WERI-Rb-1 (cell line): Measurements from ENCODE around the gene TMEM80.

Source experiments
- DNase-seq: peaks from one replicate; pipeline ENCODE4 v3.0.0-alpha.2; 2020
- H3K27ac ChIP-seq: fragments of 250-450 bp; sonication (Bioruptor Pico); 2 replicates; pipeline ENCODE4 v1.5.1; 2020; ENCODE audit warnings: mild to moderate bottlenecking, moderate library complexity
- H3K27me3 ChIP-seq: fragments of 250-450 bp; sonication (Bioruptor Pico); 2 replicates; pipeline ENCODE4 v1.5.1; 2021; ENCODE audit warnings: mild to moderate bottlenecking, low read depth, moderate library complexity; ENCODE audit not compliant: insufficient read depth, severe bottlenecking
- H3K36me3 ChIP-seq: fragments of 250-450 bp; sonication (Bioruptor Pico); 2 replicates; pipeline ENCODE4 v1.5.1; 2020; ENCODE audit warnings: mild to moderate bottlenecking, moderate library complexity
- H3K4me3 ChIP-seq: 2 replicates; pipeline ENCODE4 v1.5.1; 2011; ENCODE audit warnings: low read depth, mild to moderate bottlenecking, control low read depth, low read length
- H3K9me3 ChIP-seq: fragments of 250-450 bp; sonication (Bioruptor Pico); 2 replicates; pipeline ENCODE4 v1.5.1; 2021; ENCODE audit warnings: mild to moderate bottlenecking, moderate library complexity; ENCODE audit not compliant: severe bottlenecking
- TF ChIP-seq, protein P1 (sequence below): IDR thresholded peaks from 2 replicates; pipeline ENCODE4 v1.5.1; 2011; ENCODE audit warnings: low read depth, mild to moderate bottlenecking, control low read depth, inconsistent platforms, low read length

Gene TMEM80

GRCh38 chr11:742571-743201 lies 47.1 kb downstream of the TMEM80 start:
- Histone ChIP-seq H3K27ac (no peak overlapping the region), H3K4me3 (no peak overlapping the region), H3K36me3 (no peaks in the 10 kb centered on the region; the same call in 1 of the 2 replicates), H3K27me3 (no peaks in the 10 kb centered on the region), H3K9me3 (no peaks in the 10 kb centered on the region)
- TF ChIP-seq, protein P1, sequence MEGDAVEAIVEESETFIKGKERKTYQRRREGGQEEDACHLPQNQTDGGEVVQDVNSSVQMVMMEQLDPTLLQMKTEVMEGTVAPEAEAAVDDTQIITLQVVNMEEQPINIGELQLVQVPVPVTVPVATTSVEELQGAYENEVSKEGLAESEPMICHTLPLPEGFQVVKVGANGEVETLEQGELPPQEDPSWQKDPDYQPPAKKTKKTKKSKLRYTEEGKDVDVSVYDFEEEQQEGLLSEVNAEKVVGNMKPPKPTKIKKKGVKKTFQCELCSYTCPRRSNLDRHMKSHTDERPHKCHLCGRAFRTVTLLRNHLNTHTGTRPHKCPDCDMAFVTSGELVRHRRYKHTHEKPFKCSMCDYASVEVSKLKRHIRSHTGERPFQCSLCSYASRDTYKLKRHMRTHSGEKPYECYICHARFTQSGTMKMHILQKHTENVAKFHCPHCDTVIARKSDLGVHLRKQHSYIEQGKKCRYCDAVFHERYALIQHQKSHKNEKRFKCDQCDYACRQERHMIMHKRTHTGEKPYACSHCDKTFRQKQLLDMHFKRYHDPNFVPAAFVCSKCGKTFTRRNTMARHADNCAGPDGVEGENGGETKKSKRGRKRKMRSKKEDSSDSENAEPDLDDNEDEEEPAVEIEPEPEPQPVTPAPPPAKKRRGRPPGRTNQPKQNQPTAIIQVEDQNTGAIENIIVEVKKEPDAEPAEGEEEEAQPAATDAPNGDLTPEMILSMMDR = no peak
- DNase-seq = no peak

DNA sequence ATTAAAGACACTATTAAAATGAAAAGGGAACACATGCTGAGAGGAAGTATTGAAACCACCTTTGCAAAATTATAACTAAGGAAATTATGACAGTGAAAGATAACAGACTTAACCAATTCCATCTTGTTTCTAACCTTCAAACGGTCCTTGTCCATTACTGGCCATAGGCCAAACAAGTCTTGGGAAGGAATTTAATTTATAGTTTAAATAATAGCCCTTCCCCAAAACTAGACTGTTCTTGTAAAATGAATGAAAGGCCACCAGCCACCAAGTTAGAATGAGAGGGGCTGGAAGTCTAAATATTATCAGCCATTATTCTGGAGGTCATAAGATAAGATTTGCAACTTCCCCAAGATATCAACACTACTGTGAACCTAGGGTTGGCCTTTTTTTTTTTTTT lies 49.8 kb downstream of the TMEM80 start:
- no peak overlapping the region for H3K4me3 ChIP-seq
- H3K27ac ChIP-seq = no peak overlapping the region
- H3K27me3 ChIP-seq = no peaks in the 10 kb centered on the region
- TF ChIP-seq, protein P1 = no peak
- no peaks in the 10 kb centered on the region for H3K9me3 ChIP-seq
- DNase-seq = no peak
- peaks cover 3% of the 10 kb centered on the region for H3K36me3 ChIP-seq

GRCh38 chr11:746289-747157 lies 50.9 kb downstream of the TMEM80 start:
- peak overlapping the region; percentile 77 for H3K27ac ChIP-seq
- H3K36me3 ChIP-seq = peaks cover 3% of the 10 kb centered on the region
- peak overlapping the region; percentile 82 for H3K4me3 ChIP-seq
- DNase-seq = peak; percentile 59
- no peaks in the 10 kb centered on the region for H3K27me3 ChIP-seq
- TF ChIP-seq, protein P1 = no peak
- no peaks in the 10 kb centered on the region for H3K9me3 ChIP-seq

DNA sequence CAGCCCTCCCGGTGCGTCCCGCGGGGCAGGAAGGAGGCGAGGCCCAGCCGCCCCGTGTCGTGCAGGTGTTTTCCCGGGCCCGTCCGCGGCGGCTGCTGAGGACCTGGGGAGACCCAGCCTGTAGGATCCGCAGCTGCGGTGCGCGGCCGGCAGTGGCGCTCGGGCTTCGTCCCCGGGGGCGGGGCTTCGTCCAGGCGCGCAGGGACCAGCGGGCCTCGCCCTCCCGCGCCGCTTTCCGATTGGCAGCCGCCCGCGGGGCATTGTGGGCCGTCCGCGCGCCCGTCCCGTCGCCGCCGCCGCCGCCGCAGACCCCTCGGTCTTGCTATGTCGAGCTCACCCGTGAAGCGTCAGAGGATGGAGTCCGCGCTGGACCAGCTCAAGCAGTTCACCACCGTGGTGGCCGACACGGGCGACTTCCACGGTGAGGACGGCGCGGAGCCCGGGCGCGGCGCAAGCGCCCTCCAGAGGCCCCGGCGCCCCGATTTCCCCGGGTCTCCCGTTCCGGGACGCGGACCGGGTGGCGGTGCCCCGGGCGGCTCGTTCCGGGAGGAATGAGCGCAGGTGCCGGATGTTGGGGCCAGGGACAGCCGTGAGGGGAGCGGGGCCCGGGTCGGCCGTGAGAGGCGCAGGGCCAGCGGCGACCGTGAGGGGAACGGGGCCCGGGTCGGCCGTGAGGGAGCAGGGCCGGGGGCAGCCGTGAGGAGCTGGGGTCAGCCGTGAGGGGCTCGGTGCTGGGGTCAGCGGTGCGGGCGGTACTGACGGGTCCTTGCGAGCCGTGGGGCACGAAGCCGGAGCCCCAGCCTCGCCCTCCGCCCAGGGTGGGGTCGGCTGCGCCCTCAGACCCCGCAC lies 51.8 kb downstream of the TMEM80 start, which contains the start of gene TALDO1:
Gene TALDO1, plus strand, starts transcription at position 307 of the 849 bp plus-strand sequence. Its CDS starts 18 bp downstream, at position 325.
- TF ChIP-seq, protein P1 = no peak
- no peaks in the 10 kb centered on the region for H3K27me3 ChIP-seq
- peak within 1 kb of the TSS; percentile 77 for H3K27ac ChIP-seq
- DNase-seq = peak; percentile 94
- no peaks in the 10 kb centered on the region for H3K9me3 ChIP-seq
- H3K4me3 ChIP-seq = peak within 1 kb of the TSS; percentile 82
- peaks cover 3% of the 10 kb centered on the region for H3K36me3 ChIP-seq

GRCh38 chr11:748007-748359 lies 52.4 kb downstream of the TMEM80 start:
- H3K4me3 ChIP-seq = peak overlapping the region; percentile 82
- H3K27ac ChIP-seq = peak overlapping the region; percentile 77
- H3K27me3 ChIP-seq = no peaks in the 10 kb centered on the region
- TF ChIP-seq, protein P1 = no peak
- H3K9me3 ChIP-seq = no peaks in the 10 kb centered on the region
- peaks cover 7% of the 10 kb centered on the region for H3K36me3 ChIP-seq
- DNase-seq = no peak
